HEK293 (cell line): ENCODE data around the gene HMGB1.

Experiments used
- BCL11A ChIP-seq: fragments of 450-650 bp; formaldehyde crosslinking; IDR thresholded peaks from 2 replicates; pipeline ENCODE4 v1.5.1; 2016; ENCODE audit warnings: low read depth, missing biosample characterization, missing genetic modification characterization
- ZBTB49 ChIP-seq: fragments of 450-650 bp; formaldehyde crosslinking; IDR thresholded peaks from 2 replicates; pipeline ENCODE4 v1.5.1; 2016; ENCODE audit warnings: missing biosample characterization, missing genetic modification characterization, low read depth
- ZNF777 ChIP-seq: fragments of 450-650 bp; formaldehyde crosslinking; IDR thresholded peaks from 2 replicates; pipeline ENCODE4 v1.5.1; 2017; ENCODE audit warnings: missing biosample characterization, missing genetic modification characterization, borderline replicate concordance
- ZNF785 ChIP-seq: fragments of 450-650 bp; formaldehyde crosslinking; IDR thresholded peaks from 2 replicates; pipeline ENCODE4 v1.5.1; 2016; ENCODE audit warnings: missing biosample characterization, missing genetic modification characterization

- no peak for TF ChIP-seq ZBTB49 (tag by site-specific recombination)
- no peak for TF ChIP-seq ZNF777 (tag by site-specific recombination)
- TF ChIP-seq BCL11A (tag by site-specific recombination): no peak
- no peak for TF ChIP-seq ZNF785 (tag by site-specific recombination)
Measured at GRCh38 chr13:30465343-30465592, 468 bp downstream of the HMGB1 start.
